GM18505 (cell line): ENCODE measurements around the gene CTDSP2.
"Not testable (repeated sequence)": the region's sequence is repeated elsewhere in the genome, so short reads cannot be mapped to it uniquely, and the experiment has no call there.

ENCODE experiments used
- ATAC-seq: cut with Tn5 transposase; IDR thresholded peaks from one replicate; pipeline ENCODE4 v1.9.1; 2021; ENCODE audit not compliant: unreplicated experiment
- POLR2A ChIP-seq: IDR thresholded peaks from 4 replicates; pipeline ENCODE4 v1.6.1; 2011; ENCODE audit warnings: borderline replicate concordance; ENCODE audit not compliant: insufficient read depth, insufficient read length; ENCODE audit errors: extremely low read depth

Gene CTDSP2

GRCh38 chr12:57869927-57870318 is 23.4 kb upstream of the CTDSP2 start:
- no peak for TF ChIP-seq POLR2A
- ATAC-seq = no peak

GRCh38 chr12:57869298-57869926 is 22.9 kb upstream of the CTDSP2 start:
- no peak for TF ChIP-seq POLR2A
- no peak for ATAC-seq

GRCh38 chr12:57868851-57869268 is 22.3 kb upstream of the CTDSP2 start:
- no peak for TF ChIP-seq POLR2A

GRCh38 chr12:57868221-57868620 is 21.7 kb upstream of the CTDSP2 start:
- ATAC-seq = no peak
- no peak for TF ChIP-seq POLR2A

More at GRCh38 chr12:57868851-57869268, 22.3 kb upstream of the CTDSP2 start:
- no peak for ATAC-seq

GRCh38 chr12:57866308-57867019 is 19.9 kb upstream of the CTDSP2 start:
- no peak for TF ChIP-seq POLR2A
- ATAC-seq = no peak

GRCh38 chr12:57865084-57865751 is 18.7 kb upstream of the CTDSP2 start:
- no peak for TF ChIP-seq POLR2A
- peak; percentile 71 for ATAC-seq

- ATAC-seq = no peak
Observed at GRCh38 chr12:57864442-57865083, 18.0 kb upstream of the CTDSP2 start.

GRCh38 chr12:57863676-57864075 is 17.1 kb upstream of the CTDSP2 start:
- no peak for TF ChIP-seq POLR2A
- no peak for ATAC-seq

More at GRCh38 chr12:57864442-57865083, 18.0 kb upstream of the CTDSP2 start:
- no peak for TF ChIP-seq POLR2A

GRCh38 chr12:57861967-57862366 is 15.4 kb upstream of the CTDSP2 start:
- ATAC-seq = no peak

GRCh38 chr12:57860883-57861282 is 14.4 kb upstream of the CTDSP2 start:
- not testable (repeated sequence) for ATAC-seq

More at GRCh38 chr12:57861967-57862366, 15.4 kb upstream of the CTDSP2 start:
- no peak for TF ChIP-seq POLR2A

GRCh38 chr12:57859121-57859520 is 12.6 kb upstream of the CTDSP2 start:
- TF ChIP-seq POLR2A = no peak

GRCh38 chr12:57858123-57858522 is 11.6 kb upstream of the CTDSP2 start:
- not testable (repeated sequence) for ATAC-seq

More at GRCh38 chr12:57859121-57859520, 12.6 kb upstream of the CTDSP2 start:
- no peak for ATAC-seq

GRCh38 chr12:57854965-57855364 is 8.4 kb upstream of the CTDSP2 start:
- ATAC-seq = no peak
- no peak for TF ChIP-seq POLR2A
